Measurements from ENCODE around the gene UPK1A. TPM values are rescaled to one million over a fixed set of nuclear protein-coding genes. Genes with fewer than 3 reads are reported as not detected.

The UPK1A gene
- total RNA-seq, 6 experiments from 2014 or later = 0.27 TPM; not detected in 5

- no peak for ATAC-seq
- Histone ChIP-seq H3K4me3 (no peak overlapping the region), H3K27me3 (no peaks in the 10 kb centered on the region), H3K36me3 (peaks cover 0 to 10% (median 2%) of the 10 kb centered on the region in 4 donors), H3K4me1 (no peaks in the 10 kb centered on the region), H3K9me3 (no peaks in the 10 kb centered on the region), H3K27ac (no peak overlapping the region)
- intact Hi-C loops (cut with DNase I) = no loop called here
- TF ChIP-seq POLR2A (IDR thresholded peaks at IDR 0.05) (no peak), CTCF (IDR thresholded peaks at IDR 0.05) (no peak)
- 85% methylated on average over 4 of the region's 10 CpGs for WGBS (ENCODE audit: insufficient coverage, low coverage, low lambda C conversion rate, missing lambda C conversion rate)
- DNase-seq = no peak
Measured at GRCh38 chr19:35642312-35642711, 24.0 kb upstream of the UPK1A start.

- intact Hi-C loops (cut with DNase I) = no loop called here
- ATAC-seq (no peak), DNase-seq (peak in 1 of 3 donors; percentile 61)
- H3K27ac ChIP-seq = peak overlapping the region; percentile 71 to 74 (median 74)
- H3K36me3 ChIP-seq = peaks cover 0 to 5% (median under 1%) of the 10 kb centered on the region in 4 donors
- H3K4me1 ChIP-seq = no peaks in the 10 kb centered on the region
- peak overlapping the region; percentile 59 to 73 (median 61) for H3K4me3 ChIP-seq
- H3K9me3 ChIP-seq = no peaks in the 10 kb centered on the region
- H3K27me3 ChIP-seq = no peaks in the 10 kb centered on the region
- TF ChIP-seq POLR2A (IDR thresholded peaks at IDR 0.05) = no peak
- no peak for TF ChIP-seq CTCF (IDR thresholded peaks at IDR 0.05)
- WGBS (ENCODE audit: insufficient coverage, low coverage, low lambda C conversion rate, missing lambda C conversion rate) = 50% methylated on average over 4 of the region's 15 CpGs
Measured at GRCh38 chr19:35642798-35643254, 23.5 kb upstream of the UPK1A start.

- TF ChIP-seq CTCF (IDR thresholded peaks at IDR 0.05) (peak in 1 of 4 donors; percentile 6), POLR2A (IDR thresholded peaks at IDR 0.05) (peak; percentile 92)
- peak; percentile 64 to 73 (median 70) for ATAC-seq
- H3K9me3 ChIP-seq = no peaks in the 10 kb centered on the region
- WGBS (ENCODE audit: insufficient coverage, low coverage, low lambda C conversion rate, missing lambda C conversion rate) = 0% methylated on average over 18 of the region's 69 CpGs
- intact Hi-C loops (cut with DNase I) = no loop called here
- H3K36me3 ChIP-seq = no peaks in the 10 kb centered on the region
- peak overlapping the region; percentile 71 to 74 (median 74) for H3K27ac ChIP-seq
- no peaks in the 10 kb centered on the region for H3K4me1 ChIP-seq
- H3K4me3 ChIP-seq = peak overlapping the region; percentile 59 to 73 (median 61)
- peak; percentile 90 to 92 (median 90) for DNase-seq
- H3K27me3 ChIP-seq = no peaks in the 10 kb centered on the region
Measured at GRCh38 chr19:35643255-35644205, 22.8 kb upstream of the UPK1A start.

GRCh38 chr19:35644206-35644986 is 21.9 kb upstream of the UPK1A start:
- H3K27ac ChIP-seq = peak overlapping the region; percentile 71 to 74 (median 74)
- H3K36me3 ChIP-seq = no peaks in the 10 kb centered on the region
- H3K4me1 ChIP-seq = peaks cover 0 to 4% (median 0%) of the 10 kb centered on the region in 4 donors
- DNase-seq (peak; percentile 99), ATAC-seq (peak; percentile 82 to 91 (median 86))
- intact Hi-C loops (cut with DNase I) = no loop called here
- 0% methylated on average over 26 of the region's 60 CpGs for WGBS (ENCODE audit: insufficient coverage, low coverage, low lambda C conversion rate, missing lambda C conversion rate)
- H3K4me3 ChIP-seq = peak overlapping the region; percentile 59 to 73 (median 61)
- TF ChIP-seq CTCF (IDR thresholded peaks at IDR 0.05) = no peak
- TF ChIP-seq POLR2A (IDR thresholded peaks at IDR 0.05) = peak; percentile 50
- no peaks in the 10 kb centered on the region for H3K27me3 ChIP-seq
- no peaks in the 10 kb centered on the region for H3K9me3 ChIP-seq

Data from right lobe of liver (tissue), 6 donors.